Right ventricle myocardium superior (tissue), 1 donor: Measurements from ENCODE around the gene TMCC3. TPM values are rescaled to one million over a fixed set of nuclear protein-coding genes. Genes with fewer than 3 reads are reported as not detected.
"Not testable (repeated sequence)": the region's sequence is repeated elsewhere in the genome, so short reads cannot be mapped to it uniquely, and the experiment has no call there.

Experiments used
- ATAC-seq: fragments of 200-7000 bp; cut with Tn5 transposase; one replicate; pipeline ENCODE4 v1.9.1; 2020; ENCODE audit warnings: mild to moderate bottlenecking; ENCODE audit not compliant: poor library complexity
- DNase-seq: peaks from one replicate; pipeline ENCODE4 v3.0.0-alpha.2; 2020
- intact Hi-C: fragments of 100-400 bp; cut with DNase I; formaldehyde crosslinking; loops from one replicate; pipeline ENCODE4 v1.11.2; 2022
- long read RNA-seq: library from polyadenylated mRNA; unstranded; transcript quantifications from one replicate; pipeline ENCODE4 v2.0.0, GENCODE V29; 2021
- total RNA-seq: library from RNA; stranded (reverse); fragmentation: NEBNext Ultra II Directional; extraction: Animal tissue kit (Norgen Biotek cat#: 25700); gene quantifications from one replicate; pipeline ENCODE4 v1.2.1, GENCODE V29; 2021
- donor health status: DM: no; HTN: yes; CAD: no; lungs with severe emphysema.

The TMCC3 gene, protein sequence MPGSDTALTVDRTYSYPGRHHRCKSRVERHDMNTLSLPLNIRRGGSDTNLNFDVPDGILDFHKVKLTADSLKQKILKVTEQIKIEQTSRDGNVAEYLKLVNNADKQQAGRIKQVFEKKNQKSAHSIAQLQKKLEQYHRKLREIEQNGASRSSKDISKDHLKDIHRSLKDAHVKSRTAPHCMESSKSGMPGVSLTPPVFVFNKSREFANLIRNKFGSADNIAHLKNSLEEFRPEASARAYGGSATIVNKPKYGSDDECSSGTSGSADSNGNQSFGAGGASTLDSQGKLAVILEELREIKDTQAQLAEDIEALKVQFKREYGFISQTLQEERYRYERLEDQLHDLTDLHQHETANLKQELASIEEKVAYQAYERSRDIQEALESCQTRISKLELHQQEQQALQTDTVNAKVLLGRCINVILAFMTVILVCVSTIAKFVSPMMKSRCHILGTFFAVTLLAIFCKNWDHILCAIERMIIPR
- total RNA-seq: 1.5 TPM
- long read RNA-seq, full-length matches to known transcripts: 2 of 2 reads
- long read RNA-seq, partial matches to known transcripts: 0 of 2 reads
- long read RNA-seq, other reads (novel, unspliced or antisense): 0 of 2 reads

DNA sequence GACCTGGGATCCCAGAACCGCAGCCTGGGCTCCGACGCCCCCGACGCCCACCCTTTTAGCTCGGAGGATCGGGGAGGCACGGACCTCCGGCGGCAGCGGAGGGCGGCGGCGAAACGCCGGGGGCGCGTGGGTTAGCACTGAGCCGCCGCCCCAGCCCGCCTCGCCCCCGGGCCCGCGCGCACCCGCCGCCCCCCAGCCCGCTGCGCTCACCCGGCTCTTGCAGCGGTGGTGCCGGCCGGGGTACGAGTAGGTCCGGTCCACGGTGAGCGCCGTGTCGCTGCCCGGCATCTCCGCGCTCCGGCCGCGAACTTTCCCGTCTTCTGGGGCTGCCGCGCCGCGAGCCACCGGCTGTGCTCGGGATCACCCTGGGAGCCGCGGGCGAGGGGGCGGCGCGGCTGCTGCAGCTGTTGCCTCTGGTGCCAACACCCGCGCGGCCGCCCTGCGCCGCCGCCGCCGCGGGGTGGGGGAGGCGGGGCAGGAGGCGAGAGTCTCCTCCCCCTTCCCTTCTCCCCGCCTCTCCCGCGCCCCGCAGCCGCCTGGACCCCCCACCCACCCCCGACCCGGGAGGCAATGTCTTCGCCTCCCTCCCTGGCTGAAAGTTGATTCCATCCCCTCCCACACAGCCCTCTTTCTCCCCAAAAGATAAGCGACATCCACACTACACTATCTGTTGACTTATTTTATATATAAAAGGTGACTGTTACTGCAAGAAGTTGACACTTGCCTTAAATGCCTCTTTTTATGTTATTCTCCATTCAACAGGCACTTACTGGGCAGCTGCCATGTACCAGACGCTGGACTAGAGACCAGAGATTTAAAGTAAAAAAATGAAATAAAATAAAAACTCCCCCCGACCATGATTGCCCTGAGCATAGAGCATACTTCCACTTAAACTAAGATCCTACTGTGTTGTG, at the start of gene TMCC3:
TSS of gene TMCC3 (minus strand) at position 415 of the 914 bp plus-strand sequence. CDS start at position 288, 127 bp downstream.
- intact Hi-C loops: no loop called here
- DNase-seq: peak; percentile 75
- ATAC-seq: peak; percentile 90

DNA sequence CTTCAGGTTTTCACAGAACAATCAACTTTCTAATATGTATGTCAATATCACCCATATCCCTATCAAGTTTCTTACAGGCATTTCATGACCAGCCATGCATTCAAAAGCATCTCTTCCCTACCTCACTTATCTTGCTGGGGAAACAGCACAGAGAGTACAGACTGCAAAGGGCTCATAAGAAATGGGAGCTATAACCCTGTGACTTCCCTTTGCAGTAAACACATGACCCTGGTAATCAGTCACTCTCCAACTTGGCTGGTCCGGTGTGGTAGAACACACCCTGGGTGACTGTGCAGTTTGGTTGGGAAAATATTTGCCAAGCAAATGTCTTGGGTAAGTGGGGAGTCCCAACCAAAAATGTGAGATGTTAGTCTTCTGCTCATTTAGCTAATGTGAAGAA, 49.4 kb upstream of the TMCC3 start:
- intact Hi-C loops: no loop called here
- ATAC-seq (no peak), DNase-seq (no peak)

DNA sequence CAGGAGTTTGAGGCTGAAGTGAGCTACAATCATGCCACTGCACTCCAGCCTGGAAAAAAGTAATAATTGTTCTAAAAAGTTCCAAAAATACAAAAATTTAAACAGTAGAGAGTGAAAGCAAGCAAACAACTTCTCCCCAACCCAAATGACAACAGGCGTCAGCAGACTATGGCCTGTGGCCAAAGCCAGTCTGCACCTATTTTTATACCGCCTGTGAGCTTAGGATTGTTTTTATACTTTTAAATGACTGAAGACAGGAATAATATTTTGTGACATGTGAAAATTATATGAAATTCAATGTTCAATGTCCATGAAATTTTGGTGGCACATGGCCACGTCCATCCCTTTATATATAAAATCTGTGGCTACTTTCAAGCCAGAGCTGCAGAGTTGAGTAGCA, 48.2 kb upstream of the TMCC3 start:
- DNase-seq: no peak
- intact Hi-C loops: no loop called here
- ATAC-seq: no peak

DNA sequence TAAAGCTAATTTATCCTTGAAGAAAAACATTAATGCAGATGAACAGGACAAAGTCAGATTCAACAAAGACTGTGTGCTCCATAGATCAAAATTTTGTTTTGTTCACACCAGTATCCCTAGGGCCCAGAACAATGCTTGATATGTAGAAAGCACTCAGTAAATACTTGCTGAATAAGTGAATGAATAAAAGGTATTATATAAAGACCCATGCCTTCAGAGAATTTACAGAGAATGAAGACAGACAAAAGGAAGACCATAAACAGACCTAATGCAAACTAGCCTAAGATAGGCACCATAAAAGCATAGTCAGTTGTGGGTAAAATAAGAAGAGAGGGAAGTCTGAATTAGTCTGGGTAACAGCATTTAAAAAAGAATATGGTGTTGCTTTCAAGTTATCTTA, 47.3 kb upstream of the TMCC3 start:
- intact Hi-C loops: no loop called here
- ATAC-seq (no peak), DNase-seq (no peak)

DNA sequence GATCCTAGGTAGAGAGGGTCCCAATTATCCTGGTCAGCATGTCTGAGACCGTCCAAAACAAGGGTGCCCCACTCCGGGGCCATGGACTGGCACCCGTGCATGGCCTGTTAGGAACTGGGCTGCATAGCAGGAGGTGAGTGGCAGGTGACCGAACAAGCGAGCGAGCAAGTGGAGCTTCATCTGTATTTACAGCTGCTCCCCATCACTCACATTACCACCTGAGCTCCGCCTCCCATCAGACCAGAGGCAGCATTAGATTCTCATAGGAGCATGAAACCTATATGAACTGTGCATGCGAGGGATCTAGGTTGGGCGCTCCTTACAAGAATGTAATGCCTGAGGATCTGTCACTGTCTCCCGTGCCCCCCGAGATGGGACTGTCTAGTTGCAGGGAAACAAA, 44.4 kb upstream of the TMCC3 start:
- DNase-seq (no peak), ATAC-seq (no peak)
- intact Hi-C loops: no loop called here

DNA sequence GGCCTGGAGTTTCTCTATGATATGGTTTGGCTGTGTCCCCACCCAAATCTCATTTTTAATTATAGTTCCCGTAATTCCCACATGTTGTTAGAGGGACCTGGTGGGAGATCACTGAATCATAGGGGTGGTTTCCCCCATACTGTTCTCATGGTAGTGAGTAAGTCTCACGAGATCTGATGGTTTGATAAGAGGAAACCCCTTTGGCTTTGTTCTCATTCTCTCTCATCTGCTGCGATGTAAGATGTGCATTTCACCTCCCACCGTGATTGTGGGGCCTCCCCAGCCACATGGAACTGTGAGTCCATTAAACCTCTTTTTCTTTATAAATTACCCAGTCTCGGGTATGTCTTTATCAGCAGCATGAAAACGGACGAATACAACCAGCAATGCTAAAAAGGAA, 42.5 kb upstream of the TMCC3 start:
- DNase-seq, ATAC-seq, intact Hi-C loops: not testable (repeated sequence)

DNA sequence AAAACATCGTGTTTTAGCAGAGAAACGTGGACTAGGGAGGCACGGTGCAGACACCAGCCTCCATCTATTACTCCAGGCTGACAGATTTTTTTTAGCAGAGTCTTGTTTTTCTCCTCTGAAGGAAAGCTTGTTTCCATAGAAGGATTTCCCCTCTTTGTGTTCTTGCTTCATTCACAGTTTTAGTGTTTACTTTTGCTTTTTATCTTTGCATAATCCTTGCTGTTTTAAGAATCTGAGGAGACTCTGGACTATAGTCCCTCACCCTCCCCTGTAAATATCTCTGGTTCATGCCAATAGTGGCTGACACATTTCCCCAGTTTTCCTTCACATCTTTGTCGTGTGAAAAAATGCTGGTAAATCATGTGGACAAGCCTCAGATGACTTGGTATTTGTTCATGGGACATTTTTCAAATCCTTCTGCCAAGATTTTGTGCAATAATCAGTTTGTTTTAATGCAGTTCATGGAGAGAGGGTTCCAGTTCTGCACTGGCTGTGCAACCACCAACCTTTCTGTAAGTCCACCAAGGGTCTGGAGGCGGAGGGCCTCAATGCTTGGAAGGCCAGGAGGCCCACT, 39.9 kb upstream of the TMCC3 start:
- ATAC-seq (peak; percentile 67), DNase-seq (no peak)
- intact Hi-C loops: no loop called here

DNA sequence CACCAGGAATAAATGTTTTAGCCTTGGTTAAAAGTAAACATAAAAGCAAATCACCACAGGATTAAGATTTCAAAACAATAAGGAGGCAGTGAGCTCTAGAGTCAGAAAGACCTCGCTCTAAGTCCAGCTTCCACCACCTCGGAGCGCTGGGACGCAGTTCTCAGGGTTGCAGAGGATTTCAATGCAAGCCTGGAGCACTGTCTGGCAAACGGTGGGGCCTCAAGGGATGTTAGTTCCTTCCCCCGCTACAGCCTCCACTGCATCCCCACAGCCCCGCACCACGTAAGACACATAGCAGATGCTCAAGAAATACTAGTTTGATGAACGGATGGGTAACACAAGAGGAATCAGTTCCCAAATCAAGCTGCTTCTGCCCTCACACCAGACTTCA, 39.3 kb upstream of the TMCC3 start:
- peak; percentile 39 for ATAC-seq
- intact Hi-C loops: no loop called here
- no peak for DNase-seq

DNA sequence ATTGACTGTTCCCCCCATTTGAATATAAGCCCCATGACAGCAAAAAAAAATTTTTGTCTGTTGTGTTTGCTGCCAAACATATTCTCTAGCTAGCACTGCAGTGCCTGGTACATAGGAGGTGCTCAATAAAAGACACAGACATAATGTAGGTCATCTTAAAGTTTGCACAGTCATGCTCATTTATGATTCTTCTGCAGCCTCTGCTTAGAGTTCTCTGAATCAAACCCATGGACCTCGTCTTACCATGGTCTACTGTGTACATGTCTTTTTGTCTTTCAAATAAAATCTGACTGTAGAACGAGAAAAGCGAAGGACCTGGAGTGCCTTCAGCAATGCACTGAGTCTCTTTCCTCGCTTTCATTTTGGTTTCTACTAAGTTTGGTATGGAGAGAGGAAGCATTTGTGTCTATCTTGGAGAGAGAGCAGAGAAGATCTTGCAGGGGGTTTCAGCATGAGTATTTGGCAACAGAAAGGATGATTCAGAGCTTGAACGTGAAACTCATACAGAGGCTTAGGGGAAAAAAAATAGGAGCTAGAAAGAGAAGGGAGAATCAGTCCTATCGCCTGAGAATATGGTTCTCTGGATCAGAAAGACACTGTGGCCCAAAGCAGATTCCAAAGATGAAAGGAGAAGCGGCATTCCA, 38.8 kb upstream of the TMCC3 start:
- intact Hi-C loops: no loop called here
- no peak for DNase-seq
- ATAC-seq: no peak

DNA sequence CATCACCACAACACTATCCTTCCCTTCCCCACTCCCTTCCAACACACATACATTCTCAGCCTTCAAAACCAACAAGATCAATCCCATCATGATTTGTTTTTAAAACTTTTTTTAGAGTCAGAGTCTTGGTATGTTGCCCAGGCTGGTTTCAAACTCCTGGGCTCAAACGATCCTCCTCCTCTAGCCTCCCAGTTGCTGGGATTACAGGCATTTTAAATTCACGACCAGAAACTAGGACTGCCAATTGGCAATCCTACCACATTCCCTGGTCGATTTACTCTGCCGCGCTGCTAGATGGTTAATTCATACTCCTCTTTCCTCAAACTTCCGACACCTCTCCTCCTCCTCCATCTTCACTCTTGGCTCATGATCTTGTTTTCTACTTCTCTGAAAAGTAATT, 37.5 kb upstream of the TMCC3 start:
- DNase-seq (no peak), ATAC-seq (no peak)
- intact Hi-C loops: no loop called here

DNA sequence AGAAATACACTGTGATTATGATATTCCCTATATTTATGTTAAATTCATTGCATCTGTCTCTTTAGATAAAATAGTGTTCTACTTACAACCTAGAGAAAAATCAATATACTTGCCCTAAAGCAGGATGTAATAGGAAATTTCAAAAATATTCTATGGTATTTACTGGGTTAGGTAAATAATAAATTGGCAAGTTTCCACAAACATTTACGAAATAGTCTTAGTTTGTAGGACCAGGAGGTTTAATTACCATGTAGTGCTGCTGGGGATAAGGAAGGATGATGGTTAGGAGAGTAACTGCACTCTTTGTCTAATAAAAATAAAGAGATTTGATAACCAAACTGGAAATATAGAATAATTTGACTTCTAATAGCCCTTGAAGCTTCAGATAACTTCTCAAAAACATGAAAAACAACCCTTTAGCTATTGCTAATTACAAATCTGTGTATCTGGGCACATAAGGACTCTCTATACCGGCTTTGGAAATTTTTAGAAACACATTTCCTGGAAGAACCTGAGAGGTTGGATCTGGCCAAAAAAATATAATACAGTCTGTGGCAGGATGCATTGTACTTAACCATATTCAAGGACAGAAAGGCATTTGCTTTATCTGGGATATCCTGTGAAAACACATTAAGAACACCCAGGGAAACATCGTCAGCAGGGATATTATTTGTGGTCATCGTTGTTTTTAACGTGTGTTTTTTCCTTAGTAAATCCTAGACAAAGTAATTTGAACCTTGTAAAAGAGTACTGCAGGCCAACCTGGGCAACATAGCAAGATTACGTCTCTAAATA, 36.7 kb upstream of the TMCC3 start:
- intact Hi-C loops: no loop called here
- ATAC-seq (no peak), DNase-seq (no peak)

DNA sequence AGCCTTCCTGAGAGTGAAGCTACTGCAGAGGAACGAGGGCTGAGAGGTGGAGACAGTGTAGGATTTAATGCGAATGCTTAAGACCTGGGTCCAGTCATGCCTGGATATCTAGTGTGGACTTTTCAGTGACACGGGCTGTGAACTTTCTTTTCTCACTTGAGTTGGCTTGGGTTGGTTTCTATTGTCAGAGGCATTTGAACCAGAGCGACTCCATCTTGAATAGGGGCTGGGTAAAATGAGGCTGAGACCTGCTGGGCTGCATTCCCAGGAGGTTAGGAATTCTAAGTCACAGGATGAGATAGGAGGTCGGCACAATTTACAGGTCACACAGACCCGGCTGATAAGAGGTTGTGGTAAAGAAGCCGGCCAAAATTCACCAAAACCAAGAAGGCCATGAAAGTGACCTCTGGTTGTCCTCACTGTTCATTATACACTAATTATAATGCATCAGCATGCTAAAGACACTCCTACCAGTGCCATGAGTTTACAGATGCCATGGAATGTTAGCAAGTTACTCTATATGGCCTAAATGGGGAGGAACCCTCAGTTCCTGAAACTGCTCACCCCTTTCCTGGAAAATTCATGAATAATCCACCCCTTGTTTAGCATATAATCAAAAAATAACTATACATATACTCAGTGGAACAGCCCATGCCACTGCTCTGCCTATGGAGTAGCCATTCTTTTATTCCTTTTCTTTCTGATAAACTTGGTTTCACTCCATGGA, 34.2 kb upstream of the TMCC3 start:
- no peak for DNase-seq

DNA sequence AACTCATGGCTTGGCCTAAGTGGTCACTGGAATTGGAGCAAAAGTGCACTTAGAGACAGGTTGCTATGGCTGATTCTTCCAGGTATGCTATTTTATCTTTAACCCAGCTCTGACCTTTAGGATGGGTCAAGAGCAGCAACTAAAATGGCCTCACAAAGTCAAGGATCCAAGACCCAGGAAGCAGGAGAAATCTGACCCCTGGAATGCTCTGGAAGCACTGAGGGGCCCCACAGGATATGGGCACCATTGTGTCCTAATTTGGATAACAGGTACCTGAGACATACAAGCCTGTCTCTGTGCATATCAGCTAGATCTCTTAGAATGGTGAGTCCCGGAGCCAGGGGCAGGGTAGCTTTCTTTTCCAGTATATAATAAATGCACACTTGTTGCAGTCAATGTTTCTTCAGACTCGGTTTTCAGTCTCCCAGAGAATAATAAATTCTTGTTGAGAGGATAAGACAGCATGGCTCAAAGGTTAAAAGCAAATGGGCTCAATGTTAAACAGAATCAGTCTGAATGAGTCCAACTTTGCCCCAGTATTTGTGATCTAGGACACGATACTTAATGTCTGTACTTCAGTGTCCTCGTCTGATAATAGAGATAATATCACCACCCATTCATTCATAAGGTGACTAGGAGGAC, 29.3 kb upstream of the TMCC3 start:
- ATAC-seq (no peak), DNase-seq (no peak)
- intact Hi-C loops: no loop called here

More for the DNA sequence above, 34.2 kb upstream of the TMCC3 start:
- intact Hi-C loops: no loop called here
- no peak for ATAC-seq

DNA sequence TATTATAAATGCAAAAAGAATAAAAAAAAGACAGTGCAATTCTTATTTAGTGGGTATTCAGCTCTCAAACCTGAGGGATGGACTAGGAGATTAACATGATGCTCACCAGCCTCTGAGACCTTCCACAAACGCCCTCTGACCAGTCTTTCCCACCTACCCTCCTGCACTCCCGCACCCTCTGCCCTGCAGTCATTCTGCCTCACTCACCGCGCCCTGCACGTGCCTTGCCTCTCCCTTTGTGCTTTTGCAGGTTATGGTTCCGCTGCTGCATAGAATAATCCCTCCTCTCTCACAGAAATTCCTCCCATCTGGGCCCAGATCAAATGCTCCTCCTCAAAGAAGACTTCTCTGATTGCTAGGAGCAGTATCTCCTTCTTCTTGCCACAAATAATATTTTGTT, 28.5 kb upstream of the TMCC3 start:
- ATAC-seq: no peak

DNA sequence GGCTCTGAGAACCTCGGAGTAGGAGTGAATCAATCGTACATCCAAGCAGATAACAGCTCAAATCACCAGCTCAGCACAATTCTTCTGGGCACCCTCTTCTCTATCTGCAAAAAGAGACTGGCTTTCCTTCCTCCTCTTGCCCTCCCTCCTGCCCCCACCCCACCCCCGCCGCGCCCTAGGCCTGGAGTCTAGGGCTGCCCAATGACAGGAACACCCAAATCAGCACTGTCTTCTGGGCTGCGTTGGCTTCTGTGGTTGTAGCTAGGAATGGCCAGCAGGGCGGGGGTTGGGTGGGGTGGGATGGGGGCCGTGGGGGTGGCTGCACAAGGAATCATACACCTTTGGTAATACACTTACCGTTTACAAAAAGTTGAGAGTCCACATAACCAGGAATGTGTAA, 28.0 kb upstream of the TMCC3 start:
- ATAC-seq: no peak
- intact Hi-C loops: no loop called here
- no peak for DNase-seq

More for the DNA sequence above, 28.5 kb upstream of the TMCC3 start:
- intact Hi-C loops: no loop called here
- DNase-seq: no peak

DNA sequence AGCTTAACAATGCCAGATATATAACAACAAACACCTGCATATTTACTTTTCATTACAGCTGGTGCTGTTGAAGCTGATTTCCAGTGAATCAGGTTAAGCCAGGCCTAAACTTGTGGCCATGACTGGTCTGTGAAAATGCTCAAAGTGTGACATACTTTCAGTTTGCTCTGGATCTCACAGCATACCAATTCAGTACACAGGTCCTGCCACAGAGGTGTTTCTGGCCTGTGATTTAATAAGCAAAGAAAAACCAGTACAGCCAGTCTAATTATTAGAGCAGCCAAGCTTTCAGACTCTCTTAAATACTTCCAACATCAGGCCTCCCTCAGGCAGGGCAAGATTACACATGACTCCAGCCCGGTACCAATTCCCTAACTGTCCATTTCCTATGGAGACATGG, 27.4 kb upstream of the TMCC3 start:
- DNase-seq (no peak), ATAC-seq (no peak)
- intact Hi-C loops: no loop called here

DNA sequence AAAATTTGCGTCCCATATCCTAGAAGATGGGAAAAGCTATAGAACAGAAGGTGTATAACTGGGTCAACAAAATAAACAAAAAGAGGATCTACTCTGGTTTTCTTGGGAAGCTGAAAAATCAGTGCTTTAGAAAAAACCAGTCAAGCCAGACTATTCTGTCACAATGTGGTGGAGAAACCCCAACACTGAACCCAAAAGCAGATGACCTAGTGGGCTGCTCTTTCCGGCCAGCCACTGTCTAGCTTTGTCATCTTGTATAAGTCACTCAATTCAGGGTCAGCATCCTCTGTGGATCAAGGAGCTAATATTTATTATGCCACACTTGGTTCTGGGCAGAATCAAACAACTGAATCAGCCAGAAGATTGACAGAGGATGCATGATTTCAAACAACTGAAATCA, 26.6 kb upstream of the TMCC3 start:
- intact Hi-C loops: no loop called here
- DNase-seq (no peak), ATAC-seq (no peak)
